HepG2 (cell line): ENCODE measurements around the gene KLB. TPM values are rescaled to one million over a fixed set of nuclear protein-coding genes. Genes with fewer than 3 reads are reported as not detected.

Experiments used
- DPF2 ChIP-seq: sonication (generic); formaldehyde crosslinking; IDR thresholded peaks from 2 replicates; pipeline ENCODE4 v1.4.0; 2020; ENCODE audit warnings: mild to moderate bottlenecking, low read depth, missing genetic modification reagents, borderline replicate concordance
- EP300 ChIP-seq, 3 experiments: sonication (generic) in 1 of 3; formaldehyde crosslinking in 1 of 3; IDR thresholded peaks; 2 replicates each; pipeline versions ENCODE4 v1.5.1 to v1.6.1; 2011 to 2020; ENCODE audit warnings: low read depth in 2 of 3, low read length in 2 of 3, borderline replicate concordance in 1 of 3, improper control_type of control experiment in 1 of 3, mild to moderate bottlenecking in 1 of 3, missing genetic modification reagents in 1 of 3, moderate library complexity in 1 of 3
- FIP1L1 ChIP-seq: fragments of 200-400 bp; formaldehyde crosslinking; IDR thresholded peaks from 2 replicates; pipeline ENCODE4 v1.6.1; 2018; ENCODE audit warnings: low read depth, mild to moderate bottlenecking, low read length, moderate library complexity, borderline replicate concordance; ENCODE audit not compliant: insufficient read depth
- HCFC1 ChIP-seq: fragments of 150-350 bp; IDR thresholded peaks from 2 replicates; pipeline ENCODE4 v1.6.1; 2014; ENCODE audit warnings: low read depth, low read length
- MZF1 ChIP-seq: sonication (generic); formaldehyde crosslinking; IDR thresholded peaks from 2 replicates; pipeline ENCODE4 v1.8.1; 2023; ENCODE audit warnings: mild to moderate bottlenecking, missing genetic modification reagents, borderline replicate concordance
- NBN ChIP-seq: fragments of 450-650 bp; conservative IDR thresholded peaks from 2 replicates; pipeline ENCODE4 v1.6.1; 2017
- NFIB ChIP-seq: sonication (generic); formaldehyde crosslinking; IDR thresholded peaks from 2 replicates; pipeline ENCODE4 v1.9.0; 2021; ENCODE audit warnings: missing genetic modification reagents, mild to moderate bottlenecking, borderline replicate concordance
- ONECUT2 ChIP-seq: sonication (generic); formaldehyde crosslinking; IDR thresholded peaks from 2 replicates; pipeline ENCODE4 v1.4.0; 2020; ENCODE audit warnings: missing genetic modification reagents
- PHF8 ChIP-seq: sonication (generic); formaldehyde crosslinking; IDR thresholded peaks from 2 replicates; pipeline ENCODE4 v1.5.0; 2020; ENCODE audit warnings: missing genetic modification reagents
- RBM22 ChIP-seq: fragments of 200-400 bp; formaldehyde crosslinking; optimal IDR thresholded peaks from 2 replicates; pipeline ENCODE3; 2017; ENCODE audit warnings: mild to moderate bottlenecking, low read length, moderate library complexity
- RBM39 ChIP-seq: fragments of 200-400 bp; formaldehyde crosslinking; IDR thresholded peaks from one replicate; pipeline ENCODE4 v1.6.1; 2018; ENCODE audit warnings: antibody characterized with exemption, mild to moderate bottlenecking, low read depth, low read length; ENCODE audit not compliant: poor library complexity, severe bottlenecking
- XBP1 ChIP-seq: sonication (generic); formaldehyde crosslinking; IDR thresholded peaks from 2 replicates; pipeline ENCODE4 v1.5.0; 2020; ENCODE audit warnings: missing genetic modification reagents
- ZFX ChIP-seq: sonication (generic); formaldehyde crosslinking; IDR thresholded peaks from 2 replicates; pipeline ENCODE4 v1.4.0; 2020; ENCODE audit warnings: mild to moderate bottlenecking, low read depth, missing genetic modification reagents, moderate library complexity
- ZNF234 ChIP-seq: sonication (generic); formaldehyde crosslinking; conservative IDR thresholded peaks from 2 replicates; pipeline ENCODE4 v1.5.1; 2020; ENCODE audit warnings: mild to moderate bottlenecking, missing genetic modification reagents
- ZNF33A ChIP-seq: sonication (generic); formaldehyde crosslinking; IDR thresholded peaks from 2 replicates; pipeline ENCODE4 v1.5.1; 2020; ENCODE audit warnings: missing genetic modification reagents, mild to moderate bottlenecking, moderate library complexity, borderline replicate concordance
- ZNF343 ChIP-seq: sonication (generic); formaldehyde crosslinking; IDR thresholded peaks from 2 replicates; pipeline ENCODE4 v1.4.0; 2020; ENCODE audit warnings: mild to moderate bottlenecking, missing genetic modification reagents
- polyA plus RNA-seq, 8 experiments: library from polyadenylated mRNA; depleted of rRNA in 3 of 8; stranded (reverse) in 7 of 8; unstranded in 1 of 8; fragments of >200 nt; fragmentation: Illumina TruSeq in 4 of 8; extraction: Trizol in 4 of 8; gene quantifications; 2 replicates each; pipeline versions ENCODE4 v1.2.1 to v1.2.3, GENCODE V29; 2011 to 2016; ENCODE audit warnings: low read depth in 4 of 8, missing spikeins in 1 of 8, mixed read lengths in 1 of 8; ENCODE audit not compliant: insufficient read depth in 1 of 8
- total RNA-seq, 5 experiments: library from RNA; depleted of rRNA; stranded (reverse); fragments of >200 nt; fragmentation: Illumina TruSeq; extraction: Trizol; gene quantifications; 2 replicates each; pipeline ENCODE4 v1.2.3, GENCODE V29; 2016; ENCODE audit warnings: low read depth in 1 of 5
- TF ChIP-seq, protein P1 (sequence below): sonication (generic); formaldehyde crosslinking; IDR thresholded peaks from 2 replicates; pipeline ENCODE4 v1.5.1; 2020; ENCODE audit warnings: missing genetic modification reagents, mild to moderate bottlenecking, borderline replicate concordance
- TF ChIP-seq, protein P2 (sequence below): sonication (generic); formaldehyde crosslinking; IDR thresholded peaks from 2 replicates; pipeline ENCODE4 v1.4.0; 2020; ENCODE audit warnings: missing genetic modification reagents, borderline replicate concordance
- TF ChIP-seq, protein P3 (sequence below): sonication (generic); formaldehyde crosslinking; IDR thresholded peaks from 2 replicates; pipeline ENCODE4 v1.8.1; 2023; ENCODE audit warnings: missing genetic modification reagents, mild to moderate bottlenecking, borderline replicate concordance
- TF ChIP-seq, protein P4 (sequence below): sonication (generic); formaldehyde crosslinking; IDR thresholded peaks from 2 replicates; pipeline ENCODE4 v1.5.0; 2020; ENCODE audit warnings: missing genetic modification reagents
- TF ChIP-seq, protein P5 (sequence below): sonication (generic); formaldehyde crosslinking; IDR thresholded peaks from 2 replicates; pipeline ENCODE4 v1.5.1; 2020; ENCODE audit warnings: mild to moderate bottlenecking, moderate library complexity, missing genetic modification reagents

KLB gene
- total and polyA plus RNA-seq, 2 of the 13 experiments (the other 11 are each of a cell fraction or from before 2014, with no cell fraction given), result 25.3 to 82.0 TPM

DNA sequence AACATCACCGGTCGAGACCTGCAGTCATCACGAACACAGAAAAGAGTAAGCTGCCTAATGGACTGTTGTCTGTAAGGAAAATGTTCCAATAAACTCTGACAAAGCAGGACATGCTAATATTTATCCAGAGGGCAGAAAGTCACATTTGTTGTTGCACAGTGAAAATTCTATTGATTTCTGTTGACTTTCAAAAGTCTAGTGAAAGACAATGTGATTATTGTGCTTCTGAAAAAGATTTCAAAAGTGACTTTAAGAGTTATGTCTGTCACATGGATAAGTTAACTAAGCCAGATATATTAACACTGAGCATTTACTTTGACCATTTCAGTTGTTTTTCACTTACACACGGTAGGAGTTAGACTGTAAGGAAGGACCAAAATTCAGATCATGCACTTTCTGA is 31.3 kb upstream of the KLB start (continued):
- TF ChIP-seq RBM39 (no peak), NFIB (CRISPR knock-in tag) (no peak), ZNF234 (CRISPR knock-in tag) (no peak), DPF2 (CRISPR knock-in tag) (0 out of 2 replicates have a peak, but pooled peaks have one; percentile 14), XBP1 (CRISPR knock-in tag) (no peak), ZNF343 (CRISPR knock-in tag) (no peak), EP300 (IDR thresholded peaks at IDR 0.05; ENCODE audit: low read depth in 2 of 2, low read length in 2 of 2) (peak in 1 of 2 experiments; percentile 89; a peak in 2 of 4 replicates), EP300 (CRISPR knock-in tag; IDR thresholded peaks at IDR 0.05; ENCODE audit: borderline replicate concordance) (peak; percentile 21; the same call in 1 of the 2 replicates), PHF8 (CRISPR knock-in tag) (no peak), ZNF33A (no peak), MZF1 (no peak), FIP1L1 (no peak), ONECUT2 (CRISPR knock-in tag) (peak; percentile 90), HCFC1 (no peak), ZFX (CRISPR knock-in tag) (no peak), RBM22 (no peak), NBN (no peak)
- TF ChIP-seq, protein P1, sequence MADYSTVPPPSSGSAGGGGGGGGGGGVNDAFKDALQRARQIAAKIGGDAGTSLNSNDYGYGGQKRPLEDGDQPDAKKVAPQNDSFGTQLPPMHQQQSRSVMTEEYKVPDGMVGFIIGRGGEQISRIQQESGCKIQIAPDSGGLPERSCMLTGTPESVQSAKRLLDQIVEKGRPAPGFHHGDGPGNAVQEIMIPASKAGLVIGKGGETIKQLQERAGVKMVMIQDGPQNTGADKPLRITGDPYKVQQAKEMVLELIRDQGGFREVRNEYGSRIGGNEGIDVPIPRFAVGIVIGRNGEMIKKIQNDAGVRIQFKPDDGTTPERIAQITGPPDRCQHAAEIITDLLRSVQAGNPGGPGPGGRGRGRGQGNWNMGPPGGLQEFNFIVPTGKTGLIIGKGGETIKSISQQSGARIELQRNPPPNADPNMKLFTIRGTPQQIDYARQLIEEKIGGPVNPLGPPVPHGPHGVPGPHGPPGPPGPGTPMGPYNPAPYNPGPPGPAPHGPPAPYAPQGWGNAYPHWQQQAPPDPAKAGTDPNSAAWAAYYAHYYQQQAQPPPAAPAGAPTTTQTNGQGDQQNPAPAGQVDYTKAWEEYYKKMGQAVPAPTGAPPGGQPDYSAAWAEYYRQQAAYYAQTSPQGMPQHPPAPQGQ (CRISPR knock-in tag), result no peak
- TF ChIP-seq, protein P2, sequence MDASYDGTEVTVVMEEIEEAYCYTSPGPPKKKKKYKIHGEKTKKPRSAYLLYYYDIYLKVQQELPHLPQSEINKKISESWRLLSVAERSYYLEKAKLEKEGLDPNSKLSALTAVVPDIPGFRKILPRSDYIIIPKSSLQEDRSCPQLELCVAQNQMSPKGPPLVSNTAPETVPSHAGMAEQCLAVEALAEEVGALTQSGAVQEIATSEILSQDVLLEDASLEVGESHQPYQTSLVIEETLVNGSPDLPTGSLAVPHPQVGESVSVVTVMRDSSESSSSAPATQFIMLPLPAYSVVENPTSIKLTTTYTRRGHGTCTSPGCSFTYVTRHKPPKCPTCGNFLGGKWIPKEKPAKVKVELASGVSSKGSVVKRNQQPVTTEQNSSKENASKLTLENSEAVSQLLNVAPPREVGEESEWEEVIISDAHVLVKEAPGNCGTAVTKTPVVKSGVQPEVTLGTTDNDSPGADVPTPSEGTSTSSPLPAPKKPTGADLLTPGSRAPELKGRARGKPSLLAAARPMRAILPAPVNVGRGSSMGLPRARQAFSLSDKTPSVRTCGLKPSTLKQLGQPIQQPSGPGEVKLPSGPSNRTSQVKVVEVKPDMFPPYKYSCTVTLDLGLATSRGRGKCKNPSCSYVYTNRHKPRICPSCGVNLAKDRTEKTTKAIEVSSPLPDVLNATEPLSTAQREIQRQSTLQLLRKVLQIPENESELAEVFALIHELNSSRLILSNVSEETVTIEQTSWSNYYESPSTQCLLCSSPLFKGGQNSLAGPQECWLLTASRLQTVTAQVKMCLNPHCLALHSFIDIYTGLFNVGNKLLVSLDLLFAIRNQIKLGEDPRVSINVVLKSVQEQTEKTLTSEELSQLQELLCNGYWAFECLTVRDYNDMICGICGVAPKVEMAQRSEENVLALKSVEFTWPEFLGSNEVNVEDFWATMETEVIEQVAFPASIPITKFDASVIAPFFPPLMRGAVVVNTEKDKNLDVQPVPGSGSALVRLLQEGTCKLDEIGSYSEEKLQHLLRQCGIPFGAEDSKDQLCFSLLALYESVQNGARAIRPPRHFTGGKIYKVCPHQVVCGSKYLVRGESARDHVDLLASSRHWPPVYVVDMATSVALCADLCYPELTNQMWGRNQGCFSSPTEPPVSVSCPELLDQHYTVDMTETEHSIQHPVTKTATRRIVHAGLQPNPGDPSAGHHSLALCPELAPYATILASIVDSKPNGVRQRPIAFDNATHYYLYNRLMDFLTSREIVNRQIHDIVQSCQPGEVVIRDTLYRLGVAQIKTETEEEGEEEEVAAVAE (CRISPR knock-in tag), result no peak
- TF ChIP-seq, protein P3, sequence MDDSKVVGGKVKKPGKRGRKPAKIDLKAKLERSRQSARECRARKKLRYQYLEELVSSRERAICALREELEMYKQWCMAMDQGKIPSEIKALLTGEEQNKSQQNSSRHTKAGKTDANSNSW (CRISPR knock-in tag), result no peak
- TF ChIP-seq, protein P4, sequence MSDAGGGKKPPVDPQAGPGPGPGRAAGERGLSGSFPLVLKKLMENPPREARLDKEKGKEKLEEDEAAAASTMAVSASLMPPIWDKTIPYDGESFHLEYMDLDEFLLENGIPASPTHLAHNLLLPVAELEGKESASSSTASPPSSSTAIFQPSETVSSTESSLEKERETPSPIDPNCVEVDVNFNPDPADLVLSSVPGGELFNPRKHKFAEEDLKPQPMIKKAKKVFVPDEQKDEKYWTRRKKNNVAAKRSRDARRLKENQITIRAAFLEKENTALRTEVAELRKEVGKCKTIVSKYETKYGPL, result no peak
- TF ChIP-seq, protein P5, sequence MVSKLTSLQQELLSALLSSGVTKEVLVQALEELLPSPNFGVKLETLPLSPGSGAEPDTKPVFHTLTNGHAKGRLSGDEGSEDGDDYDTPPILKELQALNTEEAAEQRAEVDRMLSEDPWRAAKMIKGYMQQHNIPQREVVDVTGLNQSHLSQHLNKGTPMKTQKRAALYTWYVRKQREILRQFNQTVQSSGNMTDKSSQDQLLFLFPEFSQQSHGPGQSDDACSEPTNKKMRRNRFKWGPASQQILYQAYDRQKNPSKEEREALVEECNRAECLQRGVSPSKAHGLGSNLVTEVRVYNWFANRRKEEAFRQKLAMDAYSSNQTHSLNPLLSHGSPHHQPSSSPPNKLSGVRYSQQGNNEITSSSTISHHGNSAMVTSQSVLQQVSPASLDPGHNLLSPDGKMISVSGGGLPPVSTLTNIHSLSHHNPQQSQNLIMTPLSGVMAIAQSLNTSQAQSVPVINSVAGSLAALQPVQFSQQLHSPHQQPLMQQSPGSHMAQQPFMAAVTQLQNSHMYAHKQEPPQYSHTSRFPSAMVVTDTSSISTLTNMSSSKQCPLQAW (CRISPR knock-in tag), result no peak
